ENCODE results near the gene PGM1. TPM values are rescaled to one million over a fixed set of nuclear protein-coding genes. Genes with fewer than 3 reads are reported as not detected.

The PGM1 gene
- total and polyA plus RNA-seq, 2 donors (not counting 3 experiments of a cell fraction or from before 2014, with no cell fraction given): 9.3 to 21.0 TPM

GRCh38 chr1:63601061-63601460, 7.8 kb downstream of the PGM1 start:
- Histone ChIP-seq H3K9me3 (replicated peaks; ENCODE audit: control insufficient read depth, insufficient read depth, low read length) (no peaks in the 10 kb centered on the region), H3K9me1 (replicated peaks; ENCODE audit: control insufficient read depth, extremely low read depth, insufficient read depth, low read length) (no peaks in the 10 kb centered on the region), H3K79me2 (ENCODE audit: control insufficient read depth, insufficient read depth, low read length) (no peaks in the 10 kb centered on the region), H3K4me2 (ENCODE audit: insufficient read depth, low read length) (no peak overlapping the region), H3K4me3 (replicated peaks in 1 of 3; ENCODE audit: insufficient read depth in 1 of 3, low read depth in 1 of 3, low read length in 3 of 3) (no peak overlapping the region), H3K27me3 (ENCODE audit: control insufficient read depth in 2 of 2, insufficient read depth in 2 of 2, low read length in 2 of 2) (no peaks in the 10 kb centered on the region), H3K9ac (replicated peaks; ENCODE audit: extremely low read depth, insufficient read depth, low read length) (no peak overlapping the region), H2AFZ (ENCODE audit: low read depth, low read length) (no peak overlapping the region), H3K27ac (ENCODE audit: insufficient read depth, low read depth, low read length) (no peak overlapping the region), H4K20me1 (replicated peaks; ENCODE audit: control insufficient read depth, extremely low read depth, insufficient read depth, low read length) (no peaks in the 10 kb centered on the region), H3K4me1 (ENCODE audit: control insufficient read depth, extremely low read depth, insufficient read depth, low read length) (no peaks in the 10 kb centered on the region), H3K36me3 (ENCODE audit: control insufficient read depth in 2 of 2, extremely low read depth in 1 of 2, insufficient read depth in 2 of 2, low read length in 2 of 2) (no peaks in the 10 kb centered on the region)
- dilution Hi-C loops (cut with MboI; ENCODE audit: extremely low pct_ligation_motif_present, low sequenced_read_pairs): no loop called here
- ChIA-PET CTCF (no interaction called here), POLR2A (no interaction called here)
- intact Hi-C loops (cut with micrococcal nuclease): no loop called here
- no TSS peak for BruUV-seq (replicated peaks)
- FAIRE-seq (no peak), DNase-seq (ENCODE audit: low read depth, low spot score) (no peak)
- no peak for TF ChIP-seq EZH2 (IDR thresholded peaks at IDR 0.05; ENCODE audit: borderline replicate concordance, low read depth, low read length, severe bottlenecking)
- no peak for TF ChIP-seq MYC (IDR thresholded peaks at IDR 0.05; ENCODE audit: low read depth, low read length)
- no peak for TF ChIP-seq JUN (IDR thresholded peaks at IDR 0.05; ENCODE audit: borderline replicate concordance, insufficient read depth, insufficient read length, low read depth)
- TF ChIP-seq FOS (IDR thresholded peaks at IDR 0.05; ENCODE audit: borderline replicate concordance, insufficient read depth, low read length): no peak
- no peak for TF ChIP-seq GATA2 (IDR thresholded peaks at IDR 0.05; ENCODE audit: insufficient read depth, insufficient read length, low read depth, low read length)
- TF ChIP-seq POLR2AphosphoS5 (IDR thresholded peaks at IDR 0.05; ENCODE audit: insufficient read depth, low read depth, low read length): no peak
- no peak for TF ChIP-seq POLR2A (IDR thresholded peaks at IDR 0.05; ENCODE audit: low read depth, low read length)
- TF ChIP-seq, protein P1, sequence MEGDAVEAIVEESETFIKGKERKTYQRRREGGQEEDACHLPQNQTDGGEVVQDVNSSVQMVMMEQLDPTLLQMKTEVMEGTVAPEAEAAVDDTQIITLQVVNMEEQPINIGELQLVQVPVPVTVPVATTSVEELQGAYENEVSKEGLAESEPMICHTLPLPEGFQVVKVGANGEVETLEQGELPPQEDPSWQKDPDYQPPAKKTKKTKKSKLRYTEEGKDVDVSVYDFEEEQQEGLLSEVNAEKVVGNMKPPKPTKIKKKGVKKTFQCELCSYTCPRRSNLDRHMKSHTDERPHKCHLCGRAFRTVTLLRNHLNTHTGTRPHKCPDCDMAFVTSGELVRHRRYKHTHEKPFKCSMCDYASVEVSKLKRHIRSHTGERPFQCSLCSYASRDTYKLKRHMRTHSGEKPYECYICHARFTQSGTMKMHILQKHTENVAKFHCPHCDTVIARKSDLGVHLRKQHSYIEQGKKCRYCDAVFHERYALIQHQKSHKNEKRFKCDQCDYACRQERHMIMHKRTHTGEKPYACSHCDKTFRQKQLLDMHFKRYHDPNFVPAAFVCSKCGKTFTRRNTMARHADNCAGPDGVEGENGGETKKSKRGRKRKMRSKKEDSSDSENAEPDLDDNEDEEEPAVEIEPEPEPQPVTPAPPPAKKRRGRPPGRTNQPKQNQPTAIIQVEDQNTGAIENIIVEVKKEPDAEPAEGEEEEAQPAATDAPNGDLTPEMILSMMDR (IDR thresholded peaks at IDR 0.05; ENCODE audit: extremely low read depth in 1 of 2, insufficient read depth in 1 of 2, low read depth in 1 of 2, low read length in 2 of 2): no peak
- TF ChIP-seq MAX (IDR thresholded peaks at IDR 0.05; ENCODE audit: insufficient read depth, insufficient read length): no peak

All from endothelial cell of umbilical vein (primary cell).